ENCODE data around the gene ADRB2.

The ADRB2 gene

DNA sequence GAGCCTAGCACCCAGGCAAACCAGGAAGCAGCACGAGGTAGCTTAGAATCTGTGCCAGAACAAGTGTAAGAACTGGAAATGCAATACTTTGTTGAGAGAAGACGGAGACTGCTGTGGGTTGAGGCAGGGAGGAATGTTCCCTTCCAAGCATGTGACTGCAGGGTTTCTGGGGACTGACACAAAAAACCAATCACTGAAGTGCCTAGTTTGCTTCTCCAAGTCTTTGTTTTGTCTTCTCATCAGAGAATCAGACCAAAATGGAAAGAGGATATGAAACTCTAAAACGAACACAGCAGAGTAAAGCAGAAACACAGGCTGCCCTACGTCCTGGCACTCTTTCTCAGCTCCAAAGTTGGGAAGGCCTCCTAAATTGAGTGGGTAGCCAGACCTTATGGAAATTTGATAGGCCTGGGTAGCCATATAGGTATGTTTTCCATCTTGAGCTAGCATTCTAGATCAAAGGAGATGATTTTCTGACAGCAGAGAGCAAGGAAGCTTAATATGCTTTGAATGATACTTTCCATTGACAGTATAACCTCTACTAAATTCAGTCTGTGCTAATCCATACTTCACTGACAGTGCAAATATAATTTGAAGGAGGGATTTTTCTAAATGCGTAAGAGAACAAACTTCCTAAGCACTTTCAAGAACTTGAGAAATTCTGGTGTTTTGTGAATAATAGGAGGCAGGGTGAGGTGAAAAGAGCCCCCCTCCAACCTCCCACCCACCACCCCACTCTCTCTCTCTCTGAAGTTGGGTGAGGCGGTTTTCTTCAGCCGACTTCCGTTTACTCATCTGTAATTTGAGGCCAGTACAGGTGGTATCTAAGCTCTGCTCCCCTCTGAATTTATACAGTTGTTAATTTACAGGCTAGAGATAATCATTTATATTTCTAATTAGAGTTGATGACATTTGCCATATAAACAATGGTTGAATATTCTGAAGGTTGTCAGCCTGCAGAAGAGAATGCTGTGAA, 5.5 kb downstream of the ADRB2 start:
- DNase-seq: no peak

DNA sequence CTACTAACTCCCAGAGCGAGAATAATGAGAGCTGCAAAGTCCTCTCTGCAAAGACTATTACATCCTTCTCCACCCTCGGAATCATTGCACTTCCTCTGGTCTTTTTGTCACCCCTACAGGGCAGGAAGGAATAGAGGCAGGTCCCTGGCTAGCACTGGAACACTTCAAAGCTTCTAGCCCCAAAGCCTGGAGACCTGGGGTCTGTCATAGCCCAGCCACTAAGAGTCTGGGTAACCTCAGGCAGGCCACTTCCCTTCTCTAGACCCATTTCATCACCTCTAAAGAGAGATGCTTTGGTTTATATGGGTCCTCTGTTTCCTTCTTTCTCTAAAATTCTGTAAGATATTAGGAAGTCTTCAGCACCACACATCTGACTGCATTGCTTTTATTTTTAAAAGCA, 6.7 kb downstream of the ADRB2 start:
- no peak for DNase-seq

DNA sequence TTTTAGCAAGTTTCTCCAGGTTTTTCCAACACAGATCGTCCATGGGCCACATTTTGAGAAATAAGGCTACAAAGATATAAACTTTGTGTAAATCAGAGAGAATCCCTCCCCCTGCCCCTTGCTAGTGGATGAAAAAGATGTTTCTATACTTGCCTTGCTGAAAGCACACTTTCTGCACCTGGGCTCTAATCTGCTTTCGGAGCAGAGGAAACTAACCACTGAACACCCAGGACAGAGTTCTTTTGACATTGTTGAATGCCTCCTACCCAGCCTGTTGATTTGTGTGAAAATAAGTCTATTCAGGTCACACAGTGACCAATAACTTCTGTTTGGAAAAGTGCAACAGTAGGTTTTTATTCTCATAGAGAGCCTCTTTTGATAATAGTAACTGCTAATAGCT, 7.5 kb downstream of the ADRB2 start:
- DNase-seq: no peak

DNA sequence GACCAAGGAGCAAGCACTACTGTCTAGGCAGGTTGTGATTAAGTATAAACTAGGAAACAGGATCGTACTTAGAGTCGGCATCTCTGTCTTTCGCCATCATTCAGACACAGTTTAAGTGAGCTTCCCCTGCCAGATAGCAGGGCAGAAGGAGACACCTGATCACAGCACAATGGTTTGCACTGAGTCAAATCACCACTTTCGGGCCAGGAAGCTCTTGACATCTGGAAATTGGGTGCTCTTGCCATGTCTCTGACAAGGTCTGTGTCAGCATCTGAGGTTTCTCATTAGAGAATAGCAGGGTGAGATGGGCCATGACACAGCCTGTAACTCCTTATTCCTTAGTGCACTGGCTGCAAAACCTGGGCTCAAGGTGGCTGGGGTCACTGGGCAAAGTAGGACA, 8.3 kb downstream of the ADRB2 start:
- no peak for DNase-seq

DNA sequence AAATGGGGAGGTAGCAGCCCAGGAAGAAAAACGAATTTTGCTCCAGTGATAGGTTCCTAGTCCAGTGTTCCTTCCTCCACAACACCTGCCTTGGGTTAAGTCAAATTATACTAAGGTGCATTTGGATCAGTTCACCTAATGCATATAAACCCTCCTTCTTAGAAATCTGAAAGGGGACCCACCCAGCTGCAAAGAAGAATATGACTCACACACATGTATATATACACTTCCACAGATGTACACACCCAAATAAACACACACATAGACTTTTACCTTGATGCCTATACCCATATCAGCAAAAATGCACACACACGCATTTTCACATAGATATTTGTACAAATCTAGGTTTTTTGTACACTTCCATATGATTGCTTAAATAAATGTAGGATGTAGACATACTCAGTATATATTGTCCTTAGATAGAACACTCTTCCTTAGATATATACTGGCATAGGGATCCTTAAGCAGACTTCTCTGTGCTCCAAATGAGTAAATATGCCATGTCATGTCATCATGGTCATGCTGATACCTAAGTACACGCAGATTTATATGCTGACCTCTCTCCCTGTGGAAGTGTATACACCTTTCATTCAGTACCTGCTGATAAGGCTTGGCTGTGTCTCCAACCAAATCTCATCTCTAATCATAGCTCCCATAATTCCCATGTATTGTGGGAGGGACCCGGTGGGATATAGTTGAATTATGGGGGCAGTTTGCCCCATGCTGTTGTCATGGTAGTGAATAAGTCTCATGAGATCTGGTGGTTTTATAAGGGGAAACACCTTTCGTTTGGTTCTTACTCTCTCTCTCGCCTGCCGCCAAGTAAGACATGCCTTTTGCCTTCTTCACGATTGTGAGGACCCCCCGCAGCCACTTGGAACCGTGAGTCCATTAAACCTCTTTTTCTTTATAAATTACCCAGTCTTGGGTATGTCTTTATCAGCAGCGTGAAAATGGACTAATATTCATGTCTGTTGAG, 10.2 kb downstream of the ADRB2 start:
- DNase-seq: no peak

DNA sequence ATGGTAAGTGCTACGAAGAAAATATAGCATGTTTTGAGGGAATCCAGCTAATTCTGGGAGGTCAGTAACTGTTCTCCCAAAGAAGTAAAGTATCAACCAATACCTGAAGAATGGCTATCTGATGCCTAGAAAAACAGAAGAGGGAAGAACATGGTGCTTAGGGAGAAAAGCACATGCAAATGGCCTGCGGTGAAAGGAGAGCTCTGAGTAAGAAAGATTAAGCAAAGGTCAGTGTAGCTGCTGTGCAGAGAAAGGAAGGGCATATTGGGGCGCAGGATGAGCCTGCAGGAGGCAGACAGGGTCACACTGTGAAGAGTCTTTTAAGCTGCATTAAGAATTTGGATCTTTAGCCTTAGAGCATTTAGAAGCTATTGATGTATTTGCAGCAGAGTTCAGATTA, 11.0 kb downstream of the ADRB2 start:
- DNase-seq: no peak

DNA sequence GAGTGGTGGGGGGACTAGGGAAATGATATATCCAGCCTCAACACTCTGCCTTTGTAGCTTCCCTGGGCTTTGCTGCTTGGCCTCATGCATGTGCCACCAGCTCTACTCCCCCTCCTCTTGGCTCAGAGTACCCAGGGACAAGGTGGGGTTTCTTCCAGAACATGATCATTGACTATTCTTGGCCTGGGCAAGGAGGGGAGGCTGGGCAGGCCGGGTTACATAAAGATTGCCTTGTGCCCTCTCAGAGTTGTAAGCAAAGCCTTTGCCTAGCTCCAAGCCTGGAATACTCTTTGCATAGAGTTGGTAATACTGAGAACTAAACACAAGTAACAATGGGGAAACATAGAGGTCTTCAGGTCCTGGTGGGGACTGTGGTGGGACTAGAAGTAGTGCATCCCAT, 11.9 kb downstream of the ADRB2 start:
- no peak for DNase-seq

DNA sequence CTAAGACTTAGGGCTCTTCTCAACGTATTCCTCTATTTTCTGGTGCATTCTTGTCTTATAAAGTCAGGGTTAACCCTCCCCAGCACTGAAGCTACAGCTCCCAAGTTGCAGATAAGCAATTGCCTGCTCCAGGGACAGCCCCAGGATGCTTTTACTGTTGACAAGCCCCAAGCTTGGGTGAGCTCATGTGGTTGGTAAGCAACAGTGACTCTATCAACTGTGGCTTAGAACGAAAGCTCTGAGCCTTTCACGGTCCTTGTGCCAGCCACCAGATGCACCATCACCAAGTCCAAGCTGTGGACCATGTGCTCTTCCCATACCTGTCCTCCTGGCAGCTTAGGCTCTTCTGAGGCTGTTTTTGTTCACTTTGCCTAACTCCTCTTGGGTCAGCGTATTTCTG, 13.5 kb downstream of the ADRB2 start:
- no peak for DNase-seq

DNA sequence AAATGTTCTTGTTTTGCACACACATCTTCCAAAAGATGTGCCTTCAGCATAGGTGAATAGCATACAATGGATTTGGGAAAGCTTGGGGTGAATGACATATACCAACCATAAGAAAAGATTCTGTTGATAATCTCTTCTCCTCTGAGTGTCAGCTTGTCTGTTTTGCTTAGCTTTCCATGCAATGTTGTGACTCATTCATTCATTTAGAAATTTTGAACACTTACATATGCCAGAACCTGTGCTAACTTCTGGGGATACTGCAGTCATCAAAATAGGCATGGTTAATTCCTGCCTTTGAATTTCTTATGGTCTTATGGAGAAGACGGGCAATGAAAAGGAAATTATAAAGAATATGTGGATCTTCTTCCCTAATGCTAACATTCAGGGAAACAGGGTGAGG, 14.1 kb downstream of the ADRB2 start:
- no peak for DNase-seq

DNA sequence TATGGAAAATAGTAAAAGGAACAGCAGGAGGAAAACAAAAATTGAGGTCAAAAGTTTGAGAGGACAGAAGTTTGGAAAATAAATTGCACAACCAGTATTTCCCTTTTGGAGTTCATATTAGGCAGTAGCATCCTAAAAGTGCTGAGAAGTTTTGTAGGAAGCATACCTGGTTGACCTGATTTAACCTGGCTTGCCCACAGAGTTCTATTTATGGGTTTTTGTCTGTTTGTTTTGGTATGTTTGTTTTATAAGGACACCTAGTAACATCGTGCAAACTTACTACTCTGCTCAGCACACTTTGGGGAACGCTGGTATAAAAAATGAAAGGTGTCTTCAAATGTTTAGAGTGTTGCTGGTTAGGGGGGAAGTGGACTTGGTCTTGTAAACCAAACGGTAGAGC, 15.1 kb downstream of the ADRB2 start:
- DNase-seq: no peak

DNA sequence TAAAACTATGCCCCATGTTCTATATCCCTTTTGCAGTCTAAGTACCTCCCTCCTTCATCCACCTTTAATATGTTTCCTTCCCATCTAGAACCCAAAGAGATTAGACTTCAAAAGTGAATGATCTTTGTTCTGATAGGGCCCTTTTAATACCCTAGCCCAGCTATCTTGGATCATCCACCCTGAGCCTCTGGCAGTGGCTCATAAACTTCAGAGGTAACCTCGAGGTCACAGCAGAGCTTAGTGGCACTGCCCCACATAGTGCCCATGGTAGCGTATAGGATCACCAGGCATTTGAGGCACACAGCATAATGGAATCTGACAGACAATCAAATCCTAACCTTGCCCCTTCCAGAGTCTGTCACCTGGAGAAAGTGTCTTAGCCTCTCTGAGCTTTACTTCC, 15.8 kb downstream of the ADRB2 start:
- DNase-seq: no peak

DNA sequence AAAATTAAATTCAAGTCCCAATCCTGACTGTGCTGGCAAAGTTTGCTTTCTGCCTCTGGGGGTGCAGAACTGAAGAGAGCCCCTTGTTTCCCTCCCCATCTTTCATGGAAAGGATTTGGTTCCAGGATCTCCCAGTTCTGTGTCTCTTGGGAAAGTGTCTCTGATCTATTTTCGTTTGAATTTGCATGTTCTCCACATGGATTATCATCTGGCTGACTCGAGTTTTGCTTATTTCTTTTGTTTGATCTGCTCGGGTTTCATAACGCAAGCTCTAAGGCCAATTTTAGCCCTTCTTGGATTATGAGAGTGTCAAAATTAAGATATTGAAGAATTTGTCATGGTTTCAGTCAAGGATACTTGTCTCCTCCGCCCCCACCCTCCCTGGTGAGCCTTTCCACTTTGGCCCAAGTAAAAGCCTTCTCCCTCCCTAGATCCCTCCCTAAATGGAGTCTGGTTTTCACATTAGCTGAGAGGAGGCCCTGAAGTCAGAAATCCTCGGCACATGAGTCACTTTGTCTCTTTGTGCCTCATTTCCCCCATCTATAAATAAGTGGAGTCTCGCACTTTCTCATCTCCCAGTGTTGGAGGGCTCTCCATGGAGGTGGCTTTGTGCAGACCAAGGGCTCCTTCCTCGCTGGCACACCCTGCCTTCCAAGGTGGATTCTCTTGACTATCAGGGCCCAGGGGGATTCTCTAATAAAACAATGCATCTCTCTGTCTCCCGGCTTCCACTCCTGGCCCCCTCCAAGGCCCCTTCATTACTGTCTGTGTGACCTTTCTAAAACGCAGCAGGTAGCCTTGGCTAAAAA, 17.3 kb downstream of the ADRB2 start:
- DNase-seq: no peak

DNA sequence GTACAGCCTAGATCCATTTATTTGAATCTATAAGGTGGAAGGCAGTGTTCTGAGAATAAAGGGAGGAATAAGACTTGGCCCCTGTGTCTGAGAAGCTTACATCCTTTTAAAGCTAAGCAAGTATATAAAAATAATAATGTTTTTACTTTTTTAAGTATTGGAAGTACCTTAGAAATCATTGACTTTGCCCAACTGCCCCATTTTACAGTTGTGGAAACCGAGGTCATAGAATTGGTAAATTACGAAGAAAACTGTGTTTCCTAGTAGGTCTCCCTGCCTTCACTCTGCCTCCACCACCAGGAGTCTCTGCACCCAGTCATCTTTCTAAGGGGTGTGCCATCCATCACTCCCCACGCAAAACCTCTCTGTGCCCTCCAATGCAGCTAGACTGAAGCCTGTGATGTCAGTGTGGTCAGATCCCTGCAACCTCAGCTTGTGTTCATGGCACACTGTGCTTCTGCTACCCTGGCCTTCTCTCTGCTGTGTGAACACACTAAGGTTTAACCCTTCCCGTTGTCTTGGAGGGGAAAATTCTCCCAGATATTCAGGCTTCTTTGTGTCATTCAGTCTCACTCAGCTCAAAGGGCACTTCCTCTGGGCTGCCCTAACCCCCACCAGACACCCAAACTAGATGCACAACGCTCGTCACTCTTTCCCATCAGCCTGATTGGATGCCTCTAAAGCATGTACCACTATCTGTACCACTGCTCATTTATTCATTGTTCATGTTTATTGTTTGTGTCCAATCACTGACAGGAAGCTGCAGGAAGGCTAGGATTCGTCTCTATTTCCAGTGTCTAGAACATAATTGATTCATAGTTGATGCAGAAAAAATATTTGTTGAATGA, 18.2 kb downstream of the ADRB2 start:
- peak; percentile 67 for DNase-seq

DNA sequence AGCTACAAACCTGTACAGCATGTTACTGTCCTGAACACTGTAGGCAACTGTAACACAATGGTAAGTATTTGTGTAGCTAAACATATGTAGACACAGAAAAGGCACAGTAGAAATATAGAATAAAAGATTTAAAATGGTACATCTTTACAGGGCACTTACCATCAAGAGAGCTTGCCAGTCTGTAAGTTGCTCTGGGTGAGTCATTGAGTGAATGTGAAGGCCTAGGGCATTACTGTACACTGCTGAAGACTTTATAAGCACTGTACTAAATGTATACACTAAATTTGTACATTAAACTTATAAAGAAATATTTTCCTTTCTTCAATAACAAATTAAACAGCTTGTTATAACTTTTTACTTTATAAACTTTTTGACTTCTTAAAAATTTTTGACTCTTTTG, 20.5 kb downstream of the ADRB2 start:
- DNase-seq: no peak

DNA sequence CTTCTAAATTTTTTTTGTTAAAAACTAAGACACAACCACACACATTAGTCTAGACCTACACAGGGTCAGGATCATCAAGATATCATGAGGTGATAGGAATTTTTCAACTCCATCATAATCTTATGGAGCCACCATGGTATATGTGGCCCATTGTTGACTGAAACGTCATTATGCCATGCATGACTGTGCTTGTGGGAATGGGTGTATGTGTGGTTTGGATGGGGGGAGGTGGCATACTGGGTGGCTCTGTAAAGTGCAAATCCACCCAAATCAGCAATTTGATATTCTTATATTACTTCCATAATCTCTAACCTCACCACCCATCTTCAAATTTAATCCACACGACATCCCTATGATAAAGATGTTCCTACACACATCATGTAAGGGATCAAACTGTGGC, 21.0 kb downstream of the ADRB2 start:
- DNase-seq: peak; percentile 25

DNA sequence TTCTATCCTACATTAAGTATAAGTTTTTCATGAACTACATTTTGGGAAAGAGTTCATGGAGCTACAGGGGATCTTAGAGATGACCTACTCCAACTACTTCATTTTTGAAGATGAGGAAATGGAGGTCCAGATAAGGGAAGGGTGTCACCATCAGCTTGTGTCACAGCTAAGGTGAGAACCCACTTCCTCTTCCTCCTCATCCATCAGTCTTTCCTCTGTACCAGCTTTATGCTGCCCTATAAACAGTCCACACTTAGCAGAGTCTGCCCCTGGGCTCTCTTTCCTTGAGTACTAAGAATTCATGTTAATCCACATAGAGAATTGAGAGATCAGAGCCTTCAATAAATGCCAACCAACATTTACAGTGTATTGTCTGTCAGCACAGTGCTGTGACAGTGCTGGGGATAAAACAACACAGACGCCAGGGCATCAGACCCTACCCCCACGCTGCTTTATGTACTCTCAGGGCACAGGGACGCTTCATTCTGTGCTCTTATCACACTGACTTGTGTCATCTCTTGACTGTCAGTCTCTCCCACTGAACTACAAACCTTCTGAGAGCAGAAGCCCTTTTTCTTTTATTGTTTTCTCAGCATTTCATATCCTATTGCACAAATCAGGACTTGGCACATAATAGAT, 22.1 kb downstream of the ADRB2 start:
- DNase-seq: peak; percentile 53

DNA sequence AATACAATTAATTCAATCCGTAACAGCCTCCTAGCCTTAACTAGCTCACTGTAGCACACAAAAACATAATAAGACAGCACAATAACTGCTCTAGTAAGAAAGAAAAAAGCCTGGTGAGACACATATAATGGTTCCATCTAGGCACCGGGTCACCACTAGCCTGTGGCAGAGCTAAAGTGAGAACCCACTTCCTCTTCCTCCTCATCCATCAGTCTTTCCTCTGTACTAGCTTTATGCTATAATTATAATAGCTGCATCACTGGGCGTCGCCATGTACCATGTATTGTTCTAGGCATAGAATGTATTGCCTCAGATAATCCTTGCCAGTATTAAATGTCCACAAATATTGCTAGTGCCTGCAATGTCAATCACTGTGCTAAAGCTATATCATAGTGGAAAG, 23.1 kb downstream of the ADRB2 start:
- peak; percentile 65 for DNase-seq

DNA sequence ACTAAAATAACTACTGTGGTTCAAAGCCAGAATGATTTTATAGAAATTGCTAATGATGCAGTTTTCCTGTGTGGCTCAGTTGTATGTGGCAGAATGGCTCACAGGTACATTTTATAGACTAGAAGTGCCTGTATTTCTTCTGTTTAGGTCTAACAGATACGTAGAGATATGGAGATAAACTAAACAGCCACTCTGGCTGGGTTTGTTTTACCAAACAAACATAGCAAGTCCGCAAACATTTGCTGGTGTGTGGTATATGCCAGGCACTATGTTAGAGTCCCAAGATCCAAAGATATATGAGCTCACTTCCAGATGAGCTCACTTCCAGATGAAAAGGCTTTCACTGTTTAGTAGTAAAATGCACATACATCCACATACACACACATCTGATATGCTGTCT, 24.4 kb downstream of the ADRB2 start:
- DNase-seq: no peak

DNA sequence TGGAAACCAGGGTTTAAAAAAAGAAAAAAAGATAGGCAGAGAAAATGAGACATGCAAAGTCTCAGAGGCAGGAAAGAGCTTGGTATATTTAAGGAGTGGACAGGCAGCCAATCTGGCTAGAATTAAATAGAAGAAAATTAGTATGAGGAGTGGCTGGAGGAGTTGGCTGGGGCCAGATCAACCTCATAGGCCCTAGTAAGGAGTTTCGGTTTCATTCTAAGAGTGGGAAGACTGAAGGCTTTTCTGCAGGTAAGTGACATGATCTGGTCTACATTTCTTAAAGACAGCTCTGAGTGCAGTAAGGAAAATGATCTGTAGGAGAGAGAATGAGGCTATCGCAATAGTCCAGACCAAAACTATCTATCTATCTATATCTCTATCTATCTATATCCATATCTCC, 27.5 kb downstream of the ADRB2 start:
- peak; percentile 23 for DNase-seq

DNA sequence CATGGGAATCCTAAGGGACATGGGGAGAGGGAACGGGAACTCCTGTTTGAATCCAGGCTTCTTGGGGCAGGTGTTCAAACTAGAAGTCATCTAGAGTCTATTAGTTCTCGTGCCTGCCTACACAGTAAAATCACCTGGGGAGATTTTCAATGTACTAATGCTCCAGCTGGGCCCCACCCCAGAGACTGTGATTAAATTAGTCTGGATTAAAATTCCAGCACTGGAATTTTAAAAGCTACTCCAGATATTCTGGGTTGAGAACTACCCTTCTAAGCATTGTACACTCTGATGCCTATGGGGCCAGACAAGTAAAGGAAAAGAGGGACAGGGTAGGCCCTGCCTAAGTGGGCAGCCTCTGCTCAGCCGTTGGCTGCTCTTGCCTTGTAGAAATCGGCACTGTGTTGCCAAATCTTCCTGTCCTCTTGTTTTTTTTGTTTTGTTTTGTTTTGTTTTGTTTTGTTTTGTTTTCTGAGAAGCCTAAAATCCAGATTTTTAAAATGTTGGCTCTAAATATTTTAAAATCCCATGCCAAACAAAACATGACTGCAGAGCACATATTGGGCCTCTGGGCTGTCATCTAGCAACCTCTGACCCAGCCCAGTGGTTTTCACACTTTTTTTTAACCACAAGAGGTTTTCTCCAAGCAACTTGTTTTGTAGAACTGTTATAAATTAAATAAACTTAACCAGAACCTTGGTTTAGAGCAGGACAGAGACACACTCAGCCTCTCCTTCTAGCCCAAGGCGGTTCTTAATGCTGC, 29.0 kb downstream of the ADRB2 start:
- DNase-seq: peak; percentile 61

DNA sequence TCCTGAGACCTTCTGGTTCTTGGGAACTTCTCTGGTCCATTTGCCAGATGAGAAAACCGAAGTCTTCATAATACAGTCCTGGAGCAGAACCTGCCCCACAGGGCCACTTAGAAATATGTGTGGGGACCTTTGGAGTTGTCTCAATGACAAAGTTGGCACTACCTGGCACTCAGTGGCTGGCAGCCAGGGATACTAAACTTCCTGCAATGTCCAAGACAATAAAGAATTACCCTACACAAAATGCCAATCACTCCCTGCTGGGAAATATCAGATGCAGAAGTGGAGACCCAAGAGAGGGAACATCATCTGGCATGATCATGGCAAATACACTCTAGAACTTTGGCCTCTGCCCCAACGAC, 29.6 kb downstream of the ADRB2 start:
- no peak for DNase-seq

Measured in CD4-positive, alpha-beta T cell treated with Interleukin-10 for 1 hour (primary cell).